GM12878 (cell line): Measurements from ENCODE around the gene ACACA. TPM values are rescaled to one million over a fixed set of nuclear protein-coding genes. Genes with fewer than 3 reads are reported as not detected.
A peak's percentile ranks its signal among the peaks of the same experiment; 100 is the strongest.

Source experiments
- BACH1 ChIP-seq: fragments of 450-650 bp; IDR thresholded peaks from 2 replicates; pipeline ENCODE4 v1.6.1; 2017; ENCODE audit warnings: mild to moderate bottlenecking, borderline replicate concordance
- CBX5 ChIP-seq: sonication (generic); IDR thresholded peaks from 2 replicates; pipeline ENCODE4 v1.6.1; 2016; ENCODE audit warnings: low read depth, moderate library complexity, mild to moderate bottlenecking, inconsistent platforms
- GABPA ChIP-seq: IDR thresholded peaks from 2 replicates; pipeline ENCODE4 v1.6.1; 2014; ENCODE audit warnings: antibody characterized with exemption, low read depth, mild to moderate bottlenecking, inconsistent platforms
- HDGF ChIP-seq: fragments of 450-650 bp; IDR thresholded peaks from 2 replicates; pipeline ENCODE4 v1.6.1; 2016; ENCODE audit warnings: antibody characterized with exemption
- MTA3 ChIP-seq: IDR thresholded peaks from 2 replicates; pipeline ENCODE4 v1.6.1; 2012; ENCODE audit warnings: low read length, inconsistent platforms, borderline replicate concordance
- NBN ChIP-seq: fragments of 450-650 bp; IDR thresholded peaks from 2 replicates; pipeline ENCODE4 v1.6.1; 2016
- NFXL1 ChIP-seq: fragments of 450-650 bp; IDR thresholded peaks from 2 replicates; pipeline ENCODE4 v1.6.1; 2017; ENCODE audit warnings: antibody characterized with exemption, mild to moderate bottlenecking, borderline replicate concordance
- NFYB ChIP-seq: IDR thresholded peaks from 2 replicates; pipeline ENCODE4 v1.6.1; 2011; ENCODE audit warnings: low read depth, mild to moderate bottlenecking, low read length, improper control_type of control experiment, moderate library complexity; ENCODE audit not compliant: insufficient read depth
- NR2F1 ChIP-seq: fragments of 450-650 bp; conservative IDR thresholded peaks from 2 replicates; pipeline ENCODE4 v1.6.1; 2017; ENCODE audit warnings: mild to moderate bottlenecking
- RBBP5 ChIP-seq: fragments of 200-600 bp; sonication (generic); conservative IDR thresholded peaks from 2 replicates; pipeline ENCODE4 v1.6.1; 2016
- SREBF2 ChIP-seq: IDR thresholded peaks from 2 replicates; pipeline ENCODE4 v1.6.1; 2012; ENCODE audit warnings: mild to moderate bottlenecking, low read length
- TAF1 ChIP-seq: IDR thresholded peaks from 2 replicates; pipeline ENCODE4 v1.6.1; 2011; ENCODE audit warnings: mild to moderate bottlenecking, low read depth, low read length, borderline replicate concordance
- TBL1XR1 ChIP-seq: IDR thresholded peaks from 2 replicates; pipeline ENCODE4 v1.6.1; 2012; ENCODE audit warnings: low read depth, low read length, improper control_type of control experiment
- TCF12 ChIP-seq: IDR thresholded peaks from 2 replicates; pipeline ENCODE4 v1.6.1; 2011; ENCODE audit warnings: low read depth, mild to moderate bottlenecking, low read length
- WRNIP1 ChIP-seq: IDR thresholded peaks from 2 replicates; pipeline ENCODE4 v1.6.1; 2011; ENCODE audit warnings: low read depth, low read length, improper control_type of control experiment, borderline replicate concordance
- polyA plus RNA-seq, 11 experiments: library from polyadenylated mRNA; depleted of rRNA in 4 of 11; unstranded in 6 of 11; stranded (reverse) in 5 of 11; fragments of >200 nt; fragmentation: Nextera tagmentation in 4 of 11; fragmentation: Illumina TruSeq in 1 of 11; extraction: Ambion mirVana in 4 of 11; extraction: Trizol in 1 of 11; gene quantifications; 1 replicate in 1 of 11; 2 replicates in 10 of 11; pipeline versions ENCODE4 v1.2.1 to v1.2.3, GENCODE V29; 2011 to 2016; ENCODE audit warnings: inconsistent platforms in 2 of 11, missing spikeins in 2 of 11, low read depth in 1 of 11
- total RNA-seq, 4 experiments: library from RNA; depleted of rRNA in 3 of 4; stranded (reverse); fragments of >200 nt in 3 of 4; fragmentation: Illumina TruSeq in 1 of 4; extraction: Trizol in 1 of 4; gene quantifications; 2 replicates each; pipeline versions ENCODE4 v1.2.1 to v1.2.3, GENCODE V29; 2013 to 2021
- TF ChIP-seq, protein P1 (sequence below): IDR thresholded peaks from 2 replicates; pipeline ENCODE4 v1.6.1; 2012; ENCODE audit warnings: low read depth, low read length, improper control_type of control experiment
- TF ChIP-seq, protein P2 (sequence below): IDR thresholded peaks from 2 replicates; pipeline ENCODE4 v1.6.1; 2012; ENCODE audit warnings: improper control_type of control experiment, low read depth, low read length; ENCODE audit not compliant: insufficient replicate concordance
- TF ChIP-seq, protein P3 (sequence below), 3 experiments: IDR thresholded peaks in 2 of 3; conservative IDR thresholded peaks in 1 of 3; 2 replicates each; pipeline ENCODE4 v1.5.1; 2011; ENCODE audit warnings: low read depth in 3 of 3, low read length in 3 of 3, mild to moderate bottlenecking in 3 of 3, control low read depth in 2 of 3, moderate library complexity in 2 of 3, inconsistent platforms in 1 of 3, mixed read lengths in 1 of 3; ENCODE audit not compliant: control insufficient read depth in 2 of 3, insufficient read depth in 1 of 3; ENCODE audit errors: extremely low read depth in 1 of 3
- TF ChIP-seq, protein P4 (sequence below): IDR thresholded peaks from 2 replicates; pipeline ENCODE4 v1.6.1; 2012; ENCODE audit warnings: low read depth, low read length, improper control_type of control experiment
- TF ChIP-seq, protein P5 (sequence below): IDR thresholded peaks from 2 replicates; pipeline ENCODE4 v1.6.1; 2011; ENCODE audit warnings: low read depth, low read length, improper control_type of control experiment, borderline replicate concordance

The ACACA gene
- total and polyA plus RNA-seq, 10 of the 15 experiments (the other 5 are each of a cell fraction or from before 2014, with no cell fraction given): 12.9 to 74.2 (median 32.0) TPM

DNA sequence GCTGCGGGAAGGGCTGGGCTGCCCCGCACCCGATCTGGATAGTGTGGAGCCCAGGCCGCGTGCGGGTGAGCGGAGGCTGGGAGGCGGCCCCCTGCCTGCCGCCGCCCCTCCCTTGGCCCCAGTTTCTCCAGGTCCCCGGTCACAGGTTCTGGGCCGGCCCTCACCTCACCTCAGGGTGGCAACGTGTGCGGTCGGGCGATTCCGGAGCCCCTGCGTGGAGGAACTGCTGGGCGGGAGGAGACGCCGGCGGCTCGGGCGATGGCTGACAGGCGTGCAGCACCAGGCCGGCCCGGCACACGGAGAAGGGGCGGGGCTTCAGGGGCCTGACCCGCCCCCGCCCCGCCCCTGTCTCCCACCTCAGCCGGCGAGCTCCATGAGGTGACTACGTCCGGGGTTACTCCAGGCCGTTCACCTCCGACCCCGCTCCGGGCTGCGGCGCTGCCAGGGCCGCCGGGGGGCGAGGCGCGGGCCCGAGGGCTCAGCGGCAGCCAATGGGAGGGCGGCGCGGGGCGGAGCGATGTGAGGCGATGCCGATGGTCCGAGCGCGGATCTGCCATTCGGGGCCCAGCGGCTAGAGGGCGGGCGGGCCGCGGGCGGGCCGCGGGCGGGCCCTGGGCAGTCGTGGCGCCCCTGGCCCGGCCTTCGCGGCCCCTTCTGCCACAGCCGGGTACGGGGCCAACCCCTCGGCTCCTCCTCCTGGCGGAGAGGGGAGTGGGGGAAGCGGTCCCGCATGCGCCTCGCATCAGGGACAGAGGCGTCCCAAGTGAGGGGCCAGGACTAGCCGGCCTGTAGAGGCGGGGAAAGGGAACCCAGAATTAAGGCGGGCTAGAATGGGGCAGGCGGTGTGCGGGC is 47.6 kb downstream of the ACACA start (continued):
- TF ChIP-seq TAF1: 0 out of 2 replicates have a peak, but pooled peaks have one; percentile 19
- TF ChIP-seq, protein P1, sequence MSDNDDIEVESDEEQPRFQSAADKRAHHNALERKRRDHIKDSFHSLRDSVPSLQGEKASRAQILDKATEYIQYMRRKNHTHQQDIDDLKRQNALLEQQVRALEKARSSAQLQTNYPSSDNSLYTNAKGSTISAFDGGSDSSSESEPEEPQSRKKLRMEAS: no peak; the same call in 1 of the 2 replicates
- peak; percentile 88 for TF ChIP-seq NFYB
- TF ChIP-seq BACH1: peak; percentile 66; the same call in 1 of the 2 replicates
- no peak for TF ChIP-seq CBX5
- peak; percentile 97 for TF ChIP-seq NR2F1
- TF ChIP-seq TBL1XR1: peak; percentile 78
- no peak for TF ChIP-seq HDGF
- no peak for TF ChIP-seq WRNIP1
- no peak for TF ChIP-seq RBBP5
- TF ChIP-seq, protein P2, sequence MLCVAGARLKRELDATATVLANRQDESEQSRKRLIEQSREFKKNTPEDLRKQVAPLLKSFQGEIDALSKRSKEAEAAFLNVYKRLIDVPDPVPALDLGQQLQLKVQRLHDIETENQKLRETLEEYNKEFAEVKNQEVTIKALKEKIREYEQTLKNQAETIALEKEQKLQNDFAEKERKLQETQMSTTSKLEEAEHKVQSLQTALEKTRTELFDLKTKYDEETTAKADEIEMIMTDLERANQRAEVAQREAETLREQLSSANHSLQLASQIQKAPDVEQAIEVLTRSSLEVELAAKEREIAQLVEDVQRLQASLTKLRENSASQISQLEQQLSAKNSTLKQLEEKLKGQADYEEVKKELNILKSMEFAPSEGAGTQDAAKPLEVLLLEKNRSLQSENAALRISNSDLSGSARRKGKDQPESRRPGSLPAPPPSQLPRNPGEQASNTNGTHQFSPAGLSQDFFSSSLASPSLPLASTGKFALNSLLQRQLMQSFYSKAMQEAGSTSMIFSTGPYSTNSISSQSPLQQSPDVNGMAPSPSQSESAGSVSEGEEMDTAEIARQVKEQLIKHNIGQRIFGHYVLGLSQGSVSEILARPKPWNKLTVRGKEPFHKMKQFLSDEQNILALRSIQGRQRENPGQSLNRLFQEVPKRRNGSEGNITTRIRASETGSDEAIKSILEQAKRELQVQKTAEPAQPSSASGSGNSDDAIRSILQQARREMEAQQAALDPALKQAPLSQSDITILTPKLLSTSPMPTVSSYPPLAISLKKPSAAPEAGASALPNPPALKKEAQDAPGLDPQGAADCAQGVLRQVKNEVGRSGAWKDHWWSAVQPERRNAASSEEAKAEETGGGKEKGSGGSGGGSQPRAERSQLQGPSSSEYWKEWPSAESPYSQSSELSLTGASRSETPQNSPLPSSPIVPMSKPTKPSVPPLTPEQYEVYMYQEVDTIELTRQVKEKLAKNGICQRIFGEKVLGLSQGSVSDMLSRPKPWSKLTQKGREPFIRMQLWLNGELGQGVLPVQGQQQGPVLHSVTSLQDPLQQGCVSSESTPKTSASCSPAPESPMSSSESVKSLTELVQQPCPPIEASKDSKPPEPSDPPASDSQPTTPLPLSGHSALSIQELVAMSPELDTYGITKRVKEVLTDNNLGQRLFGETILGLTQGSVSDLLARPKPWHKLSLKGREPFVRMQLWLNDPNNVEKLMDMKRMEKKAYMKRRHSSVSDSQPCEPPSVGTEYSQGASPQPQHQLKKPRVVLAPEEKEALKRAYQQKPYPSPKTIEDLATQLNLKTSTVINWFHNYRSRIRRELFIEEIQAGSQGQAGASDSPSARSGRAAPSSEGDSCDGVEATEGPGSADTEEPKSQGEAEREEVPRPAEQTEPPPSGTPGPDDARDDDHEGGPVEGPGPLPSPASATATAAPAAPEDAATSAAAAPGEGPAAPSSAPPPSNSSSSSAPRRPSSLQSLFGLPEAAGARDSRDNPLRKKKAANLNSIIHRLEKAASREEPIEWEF: no peak
- TF ChIP-seq, protein P3, sequence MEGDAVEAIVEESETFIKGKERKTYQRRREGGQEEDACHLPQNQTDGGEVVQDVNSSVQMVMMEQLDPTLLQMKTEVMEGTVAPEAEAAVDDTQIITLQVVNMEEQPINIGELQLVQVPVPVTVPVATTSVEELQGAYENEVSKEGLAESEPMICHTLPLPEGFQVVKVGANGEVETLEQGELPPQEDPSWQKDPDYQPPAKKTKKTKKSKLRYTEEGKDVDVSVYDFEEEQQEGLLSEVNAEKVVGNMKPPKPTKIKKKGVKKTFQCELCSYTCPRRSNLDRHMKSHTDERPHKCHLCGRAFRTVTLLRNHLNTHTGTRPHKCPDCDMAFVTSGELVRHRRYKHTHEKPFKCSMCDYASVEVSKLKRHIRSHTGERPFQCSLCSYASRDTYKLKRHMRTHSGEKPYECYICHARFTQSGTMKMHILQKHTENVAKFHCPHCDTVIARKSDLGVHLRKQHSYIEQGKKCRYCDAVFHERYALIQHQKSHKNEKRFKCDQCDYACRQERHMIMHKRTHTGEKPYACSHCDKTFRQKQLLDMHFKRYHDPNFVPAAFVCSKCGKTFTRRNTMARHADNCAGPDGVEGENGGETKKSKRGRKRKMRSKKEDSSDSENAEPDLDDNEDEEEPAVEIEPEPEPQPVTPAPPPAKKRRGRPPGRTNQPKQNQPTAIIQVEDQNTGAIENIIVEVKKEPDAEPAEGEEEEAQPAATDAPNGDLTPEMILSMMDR (IDR thresholded peaks at IDR 0.05 in 2 of 3, conservative IDR thresholded peaks at IDR 0.05 in 1 of 3; ENCODE audit: control insufficient read depth in 2 of 3, extremely low read depth in 1 of 3, insufficient read depth in 1 of 3, low read depth in 3 of 3, low read length in 3 of 3): 0 out of 6 replicates have a peak, but pooled peaks of 1 of the 3 experiments have one; percentile 10
- TF ChIP-seq NFXL1: no peak
- TF ChIP-seq, protein P4, sequence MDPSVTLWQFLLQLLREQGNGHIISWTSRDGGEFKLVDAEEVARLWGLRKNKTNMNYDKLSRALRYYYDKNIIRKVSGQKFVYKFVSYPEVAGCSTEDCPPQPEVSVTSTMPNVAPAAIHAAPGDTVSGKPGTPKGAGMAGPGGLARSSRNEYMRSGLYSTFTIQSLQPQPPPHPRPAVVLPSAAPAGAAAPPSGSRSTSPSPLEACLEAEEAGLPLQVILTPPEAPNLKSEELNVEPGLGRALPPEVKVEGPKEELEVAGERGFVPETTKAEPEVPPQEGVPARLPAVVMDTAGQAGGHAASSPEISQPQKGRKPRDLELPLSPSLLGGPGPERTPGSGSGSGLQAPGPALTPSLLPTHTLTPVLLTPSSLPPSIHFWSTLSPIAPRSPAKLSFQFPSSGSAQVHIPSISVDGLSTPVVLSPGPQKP: no peak
- TF ChIP-seq TCF12: no peak
- no peak for TF ChIP-seq SREBF2
- TF ChIP-seq NBN: no peak
- TF ChIP-seq, protein P5, sequence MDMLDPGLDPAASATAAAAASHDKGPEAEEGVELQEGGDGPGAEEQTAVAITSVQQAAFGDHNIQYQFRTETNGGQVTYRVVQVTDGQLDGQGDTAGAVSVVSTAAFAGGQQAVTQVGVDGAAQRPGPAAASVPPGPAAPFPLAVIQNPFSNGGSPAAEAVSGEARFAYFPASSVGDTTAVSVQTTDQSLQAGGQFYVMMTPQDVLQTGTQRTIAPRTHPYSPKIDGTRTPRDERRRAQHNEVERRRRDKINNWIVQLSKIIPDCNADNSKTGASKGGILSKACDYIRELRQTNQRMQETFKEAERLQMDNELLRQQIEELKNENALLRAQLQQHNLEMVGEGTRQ: no peak
- TF ChIP-seq MTA3: no peak
- no peak for TF ChIP-seq GABPA
